GM12878 (cell line): ENCODE measurements around the gene JMJD6. TPM values are rescaled to one million over a fixed set of nuclear protein-coding genes. Genes with fewer than 3 reads are reported as not detected.

Experiments
- ATF2 ChIP-seq: IDR thresholded peaks from 2 replicates; pipeline ENCODE4 v1.6.1; 2012; ENCODE audit warnings: low read length, inconsistent platforms
- ATF3 ChIP-seq: IDR thresholded peaks from 2 replicates; pipeline ENCODE4 v1.6.1; 2011; ENCODE audit warnings: low read depth, mild to moderate bottlenecking, low read length, moderate library complexity, borderline replicate concordance; ENCODE audit errors: extremely low read depth
- E4F1 ChIP-seq: fragments of 450-650 bp; IDR thresholded peaks from 2 replicates; pipeline ENCODE4 v1.6.1; 2018; ENCODE audit warnings: borderline replicate concordance, mild to moderate bottlenecking; ENCODE audit not compliant: partially characterized antibody
- EGR1 ChIP-seq, 2 experiments: IDR thresholded peaks; 1 replicate in 1 of 2; 2 replicates in 1 of 2; pipeline ENCODE4 v1.6.1; 2011 to 2012; ENCODE audit warnings: low read depth in 2 of 2, low read length in 2 of 2, borderline replicate concordance in 1 of 2, mild to moderate bottlenecking in 1 of 2, moderate library complexity in 1 of 2
- ESRRA ChIP-seq: IDR thresholded peaks from 2 replicates; pipeline ENCODE4 v1.6.1; 2012; ENCODE audit warnings: mild to moderate bottlenecking, low read length, improper control_type of control experiment
- FOXM1 ChIP-seq: IDR thresholded peaks from 2 replicates; pipeline ENCODE4 v1.6.1; 2012; ENCODE audit warnings: low read depth, mild to moderate bottlenecking, inconsistent platforms, low read length, moderate library complexity
- HCFC1 ChIP-seq: fragments of 150-350 bp; IDR thresholded peaks from 2 replicates; pipeline ENCODE4 v1.6.1; 2014; ENCODE audit warnings: low read length
- IRF3 ChIP-seq: fragments of 450-650 bp; IDR thresholded peaks from 2 replicates; pipeline ENCODE4 v1.6.1; 2014; ENCODE audit warnings: mild to moderate bottlenecking
- JUNB ChIP-seq: IDR thresholded peaks from 2 replicates; pipeline ENCODE4 v1.6.1; 2016; ENCODE audit warnings: antibody characterized with exemption, mild to moderate bottlenecking
- MLLT1 ChIP-seq: fragments of 450-650 bp; IDR thresholded peaks from 2 replicates; pipeline ENCODE4 v1.6.1; 2016; ENCODE audit warnings: mild to moderate bottlenecking
- NFIC ChIP-seq: IDR thresholded peaks from 2 replicates; pipeline ENCODE4 v1.6.1; 2012; ENCODE audit warnings: low read depth, mild to moderate bottlenecking, inconsistent platforms, low read length, moderate library complexity
- NKRF ChIP-seq: fragments of 450-650 bp; conservative IDR thresholded peaks from 2 replicates; pipeline ENCODE4 v1.6.1; 2017; ENCODE audit warnings: mild to moderate bottlenecking, moderate library complexity
- YY1 ChIP-seq: IDR thresholded peaks from 2 replicates; pipeline ENCODE4 v1.6.1; 2011; ENCODE audit warnings: low read depth, mild to moderate bottlenecking, low read length
- ZNF592 ChIP-seq: fragments of 450-650 bp; IDR thresholded peaks from 2 replicates; pipeline ENCODE4 v1.6.1; 2017; ENCODE audit warnings: mild to moderate bottlenecking, moderate library complexity
- polyA plus RNA-seq, 11 experiments: library from polyadenylated mRNA; depleted of rRNA in 4 of 11; unstranded in 6 of 11; stranded (reverse) in 5 of 11; fragments of >200 nt; fragmentation: Nextera tagmentation in 4 of 11; fragmentation: Illumina TruSeq in 1 of 11; extraction: Ambion mirVana in 4 of 11; extraction: Trizol in 1 of 11; gene quantifications; 1 replicate in 1 of 11; 2 replicates in 10 of 11; pipeline versions ENCODE4 v1.2.1 to v1.2.3, GENCODE V29; 2011 to 2016; ENCODE audit warnings: inconsistent platforms in 2 of 11, missing spikeins in 2 of 11, low read depth in 1 of 11
- total RNA-seq, 4 experiments: library from RNA; depleted of rRNA in 3 of 4; stranded (reverse); fragments of >200 nt in 3 of 4; fragmentation: Illumina TruSeq in 1 of 4; extraction: Trizol in 1 of 4; gene quantifications; 2 replicates each; pipeline versions ENCODE4 v1.2.1 to v1.2.3, GENCODE V29; 2013 to 2021

The JMJD6 gene
- total and polyA plus RNA-seq, 10 of the 15 experiments (the other 5 are each of a cell fraction or from before 2014, with no cell fraction given), result 1.2 to 36.0 (median 22.2) TPM

- TF ChIP-seq ZNF592 (peak; percentile 100), E4F1 (peak; percentile 12), NKRF (peak; percentile 92), ESRRA (no peak), FOXM1 (no peak), EGR1 (IDR thresholded peaks at IDR 0.05; ENCODE audit: borderline replicate concordance in 1 of 2, low read depth in 2 of 2, low read length in 2 of 2) (no peak), YY1 (peak; percentile 97), NFIC (no peak), ATF3 (no peak), MLLT1 (0 out of 2 replicates have a peak, but pooled peaks have one; percentile 9), IRF3 (no peak; the same call in 1 of the 2 replicates), ATF2 (no peak), HCFC1 (peak; percentile 79), JUNB (no peak)
These were observed at the start of gene JMJD6 (continued) for GRCh38 chr17:76726231-76726775.
